Activated CD4-positive, alpha-beta T cell treated with anti-CD3 and anti-CD28 coated beads for 24 hours (primary cell): ENCODE results near the gene REEP6.

Source experiments
- DNase-seq, 2 donors: peaks; one replicate each; pipeline ENCODE4 v3.0.0-alpha.2; 2020; ENCODE audit warnings: low read depth in 2 of 2

The REEP6 gene

GRCh38 chr19:1491114-1491848 lies at the start of gene REEP6:
Gene REEP6 (plus strand): TSS chr19:1491181. CDS start chr19:1491270, 89 bp downstream.
- DNase-seq: no peak

GRCh38 chr19:1441677-1442438 lies 49.1 kb upstream of the REEP6 start:
- DNase-seq: no peak

GRCh38 chr19:1445185-1445931 lies 45.6 kb upstream of the REEP6 start:
- DNase-seq: peak; percentile 64 to 69

DNA sequence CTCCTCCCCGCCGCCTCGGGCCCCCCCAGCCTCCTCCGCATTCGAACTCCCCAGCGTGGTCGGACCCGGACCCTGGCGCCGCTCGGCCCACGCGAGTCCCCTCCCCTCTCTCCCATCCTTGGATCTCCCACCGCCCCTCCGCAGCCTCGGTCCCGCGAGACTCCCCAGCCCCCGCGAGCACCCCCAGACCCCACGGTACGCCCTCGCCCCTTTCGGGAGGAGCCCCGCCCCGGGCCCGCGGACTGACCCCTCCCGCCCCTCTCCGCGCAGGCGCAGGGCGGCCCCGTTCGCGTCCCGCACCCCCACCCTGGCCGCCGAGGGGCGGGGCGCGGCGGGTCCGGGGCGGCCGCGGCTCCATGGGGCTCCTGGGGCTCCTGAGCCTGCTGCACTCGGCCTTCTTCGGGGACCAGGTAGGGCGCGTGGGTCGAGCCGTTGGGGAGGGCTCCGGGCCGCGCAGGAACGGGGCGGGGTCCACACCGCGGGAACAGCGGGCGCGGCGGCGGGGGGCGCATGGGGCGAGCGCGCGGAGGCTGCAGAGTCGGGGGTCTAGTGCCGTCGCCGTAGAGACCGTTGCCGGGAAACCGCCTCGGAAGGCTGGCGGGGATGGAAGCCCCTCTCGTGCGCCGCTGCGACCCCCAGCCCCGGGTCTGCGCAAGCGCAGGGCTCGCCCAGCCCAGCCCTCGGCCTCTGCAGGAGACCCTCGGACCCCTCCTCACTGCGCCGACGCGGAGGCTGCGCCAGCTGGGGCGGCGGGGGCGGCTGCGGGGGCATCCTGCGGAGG lies 44.9 kb upstream of the REEP6 start:
- no peak for DNase-seq

GRCh38 chr19:1446713-1447481 lies 44.1 kb upstream of the REEP6 start:
- no peak for DNase-seq

DNA sequence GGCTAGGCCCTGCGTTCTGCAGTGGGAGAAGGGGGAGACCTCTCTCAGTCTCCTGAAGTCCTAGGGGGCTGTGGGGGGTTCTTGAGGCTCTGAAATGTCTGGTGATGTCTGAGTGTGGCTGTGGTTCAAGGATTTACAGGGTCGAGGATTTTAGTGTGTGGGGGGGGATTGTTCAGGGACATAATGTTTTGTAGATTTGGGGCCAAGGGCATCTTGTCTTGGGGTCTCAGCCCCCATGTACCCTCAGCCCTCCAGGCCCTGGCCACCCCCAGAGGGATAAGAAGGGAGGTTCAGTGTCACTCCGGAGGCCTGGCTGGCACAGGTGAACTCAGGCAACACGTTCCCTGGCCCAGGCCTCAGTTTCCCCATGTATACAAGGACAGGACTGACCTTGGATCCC lies 43.5 kb upstream of the REEP6 start:
- DNase-seq: no peak

DNA sequence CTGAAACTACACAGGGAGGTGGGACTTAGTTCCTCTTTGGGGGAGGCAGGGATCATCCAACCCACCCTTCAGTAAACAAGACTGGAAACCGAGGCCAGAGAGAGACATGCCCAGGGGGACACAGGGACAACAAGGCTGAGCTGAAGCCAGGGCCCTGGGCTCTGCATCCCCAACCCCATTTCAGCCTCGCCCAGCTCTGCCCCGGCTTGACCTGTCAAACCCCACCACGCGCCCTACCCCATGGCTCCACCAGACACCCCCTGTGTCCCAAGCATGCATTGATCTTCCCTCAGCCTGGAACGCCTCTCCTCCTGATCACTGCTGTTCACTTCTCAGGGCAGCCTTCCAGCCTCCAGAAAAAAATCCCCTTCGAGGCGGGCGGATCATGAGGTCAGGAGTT lies 43.0 kb upstream of the REEP6 start:
- no peak for DNase-seq

DNA sequence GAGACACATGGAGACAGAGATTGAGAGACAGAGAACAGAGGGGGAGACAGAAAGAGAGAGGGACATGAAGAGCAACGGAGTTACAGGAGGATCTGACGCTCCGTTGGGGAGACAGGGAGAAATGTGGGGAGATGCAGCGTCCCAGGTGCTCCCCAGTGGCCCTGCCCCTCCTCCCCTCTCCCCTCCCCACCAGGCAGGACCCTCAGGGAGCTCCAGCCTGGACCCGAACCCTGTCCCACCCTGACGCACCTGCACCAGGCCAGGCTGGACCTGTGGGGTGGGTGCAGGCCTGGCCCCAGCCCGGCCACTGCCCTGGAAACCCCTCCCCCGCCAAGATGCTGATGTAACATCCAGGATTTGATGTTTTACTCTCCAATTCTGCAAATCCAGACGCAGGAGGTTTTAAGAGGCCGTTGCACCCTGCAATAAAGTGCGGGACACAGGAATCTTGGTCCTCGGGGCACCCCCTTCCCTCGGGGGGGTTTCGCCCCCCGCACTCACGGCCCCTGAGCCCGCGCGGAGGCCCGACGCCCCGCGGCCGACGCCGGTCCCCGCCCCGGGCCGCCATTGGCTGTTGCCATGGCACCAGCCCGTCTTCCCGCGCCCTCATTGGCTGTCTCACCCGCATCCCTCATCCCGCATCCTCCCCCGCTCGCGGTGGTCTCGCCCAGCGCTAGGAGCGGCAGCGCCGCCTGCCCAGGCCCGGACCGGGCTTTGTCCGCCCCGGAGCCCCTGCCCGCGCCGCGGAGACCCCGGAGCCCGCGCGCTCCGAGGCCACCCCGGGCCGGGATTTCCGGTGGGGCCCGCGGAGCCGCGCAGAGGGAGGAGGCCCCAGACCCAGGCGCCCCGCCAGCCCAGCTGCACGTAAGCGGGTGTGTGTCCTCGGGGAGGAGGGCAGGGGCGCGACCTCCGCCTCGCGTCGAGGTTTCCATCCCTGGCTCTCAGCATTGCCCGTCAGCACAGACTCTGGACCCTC lies 41.2 kb upstream of the REEP6 start, which contains the start of gene APC2:
Gene APC2 (plus strand): TSS at position 655 of the 976 bp plus-strand sequence. CDS start 2,881 bp downstream, outside the sequence.
- DNase-seq: no peak

DNA sequence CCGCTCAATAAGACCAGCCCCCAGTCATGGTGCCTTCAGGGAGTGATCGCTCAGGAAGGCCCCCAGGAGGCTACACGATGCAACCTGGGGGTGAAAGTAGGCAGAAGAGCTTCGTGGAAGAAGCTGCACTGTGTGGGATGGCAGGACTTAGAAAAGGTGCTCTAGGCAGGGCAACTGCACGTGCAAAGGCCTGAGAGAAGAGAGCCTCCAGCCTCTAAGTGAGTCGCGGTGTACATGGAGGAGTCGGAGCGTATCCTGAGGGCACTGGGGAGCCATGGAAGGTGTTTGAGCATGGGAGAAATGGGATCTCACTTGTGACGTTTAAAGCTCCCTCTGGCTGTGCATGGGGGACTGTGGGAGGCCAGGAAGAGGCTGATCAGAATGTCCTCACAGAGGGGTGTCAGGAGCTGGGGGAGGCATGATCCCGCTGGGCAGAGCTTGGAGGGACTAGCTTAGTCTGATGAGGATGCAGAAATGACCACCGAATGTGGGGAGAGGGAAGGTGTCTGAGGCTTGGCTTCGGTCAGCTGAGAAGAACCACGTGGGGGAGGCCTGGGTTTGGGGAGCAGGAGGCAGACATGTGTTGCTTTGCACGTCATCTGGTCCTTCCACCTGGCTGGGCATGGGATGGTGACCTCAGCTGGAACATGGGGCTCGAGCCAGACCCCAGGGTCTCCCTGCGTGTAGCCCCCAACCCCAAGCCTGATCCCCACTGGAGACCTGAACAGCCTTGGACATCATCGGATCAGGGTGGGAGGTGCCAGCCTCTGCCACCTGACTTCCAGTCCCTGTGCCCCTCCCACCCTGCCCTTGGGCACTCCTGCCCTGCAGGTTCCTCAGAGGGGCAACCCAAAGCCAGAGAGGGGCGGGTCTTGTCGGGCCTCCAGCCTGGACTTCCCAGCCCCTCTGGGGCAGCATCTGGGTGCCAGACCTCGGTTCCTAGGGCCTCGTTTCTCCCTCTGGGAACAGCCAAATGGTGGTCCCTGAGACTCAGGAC lies 39.9 kb upstream of the REEP6 start:
- no peak for DNase-seq

DNA sequence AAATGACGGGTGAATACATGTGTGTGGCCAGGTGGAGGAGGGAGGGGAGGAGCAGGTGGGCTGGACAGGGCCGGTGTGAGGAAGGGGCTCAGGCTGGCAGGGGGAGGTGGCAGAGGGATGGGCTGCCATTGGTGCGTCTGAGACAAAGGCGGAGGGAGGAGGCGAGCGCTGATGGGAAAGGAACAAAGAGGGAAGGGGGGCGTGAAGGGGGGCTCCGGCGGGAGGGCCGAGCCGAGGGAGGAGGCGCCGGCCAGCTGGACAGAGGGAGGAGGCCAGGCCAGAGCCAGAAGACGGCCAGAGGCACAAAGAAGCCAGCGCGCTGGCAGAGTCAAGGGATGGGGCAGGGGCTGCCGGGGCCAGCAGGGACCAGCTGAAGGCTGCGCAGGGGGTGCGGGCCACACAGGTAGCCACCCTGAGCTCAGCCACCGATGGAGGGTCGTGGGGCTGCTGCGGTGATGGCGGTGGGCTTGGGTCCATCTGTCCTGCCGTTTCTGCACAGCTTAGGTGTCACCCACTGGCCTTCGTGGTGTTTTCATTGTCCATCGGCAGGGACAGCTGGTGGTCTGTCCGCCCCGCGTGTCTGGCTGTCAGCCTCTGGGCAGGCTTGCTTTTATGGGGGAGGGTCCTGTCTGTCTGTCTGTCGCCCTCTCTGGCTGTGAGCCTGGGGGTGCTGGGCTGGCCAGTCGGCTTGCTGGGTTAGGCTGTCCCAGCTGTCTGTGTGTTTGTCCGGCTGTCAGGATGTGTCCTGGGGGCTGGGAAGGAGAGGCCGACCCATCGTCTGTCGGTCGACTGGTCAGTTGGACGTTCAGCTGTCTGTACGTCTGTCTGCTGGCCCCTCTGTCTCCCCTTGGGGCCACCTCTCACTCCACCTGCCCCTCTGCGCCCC lies 38.8 kb upstream of the REEP6 start:
- no peak for DNase-seq

DNA sequence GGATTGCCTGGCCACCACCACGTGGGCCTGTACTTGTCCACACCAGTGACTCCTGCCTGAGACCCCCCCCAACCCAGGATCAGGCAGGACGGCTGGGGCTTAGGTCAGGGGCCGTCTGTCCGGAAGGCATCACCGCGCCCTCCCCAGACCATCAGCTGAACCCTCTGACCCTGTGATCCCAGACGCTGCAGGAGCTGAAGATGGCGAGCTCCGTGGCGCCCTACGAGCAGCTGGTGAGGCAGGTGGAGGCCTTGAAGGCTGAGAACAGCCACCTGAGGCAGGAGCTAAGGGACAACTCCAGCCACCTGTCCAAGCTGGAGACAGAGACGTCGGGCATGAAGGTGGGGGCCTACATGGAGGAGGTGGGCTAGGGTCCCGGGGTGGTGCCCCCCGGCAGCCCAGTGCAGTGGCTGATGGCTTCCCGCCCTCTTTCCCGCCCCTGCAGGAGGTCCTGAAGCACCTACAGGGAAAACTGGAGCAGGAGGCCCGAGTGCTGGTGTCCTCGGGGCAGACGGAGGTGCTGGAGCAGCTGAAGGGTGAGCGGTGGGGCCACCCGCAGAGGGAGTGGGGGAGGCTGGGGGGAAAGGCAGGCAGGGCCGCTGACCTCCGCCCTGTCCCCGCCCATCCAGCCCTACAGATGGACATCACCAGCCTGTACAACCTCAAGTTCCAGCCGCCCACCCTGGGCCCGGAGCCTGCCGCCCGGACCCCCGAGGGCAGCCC lies 38.0 kb upstream of the REEP6 start:
- DNase-seq: no peak

DNA sequence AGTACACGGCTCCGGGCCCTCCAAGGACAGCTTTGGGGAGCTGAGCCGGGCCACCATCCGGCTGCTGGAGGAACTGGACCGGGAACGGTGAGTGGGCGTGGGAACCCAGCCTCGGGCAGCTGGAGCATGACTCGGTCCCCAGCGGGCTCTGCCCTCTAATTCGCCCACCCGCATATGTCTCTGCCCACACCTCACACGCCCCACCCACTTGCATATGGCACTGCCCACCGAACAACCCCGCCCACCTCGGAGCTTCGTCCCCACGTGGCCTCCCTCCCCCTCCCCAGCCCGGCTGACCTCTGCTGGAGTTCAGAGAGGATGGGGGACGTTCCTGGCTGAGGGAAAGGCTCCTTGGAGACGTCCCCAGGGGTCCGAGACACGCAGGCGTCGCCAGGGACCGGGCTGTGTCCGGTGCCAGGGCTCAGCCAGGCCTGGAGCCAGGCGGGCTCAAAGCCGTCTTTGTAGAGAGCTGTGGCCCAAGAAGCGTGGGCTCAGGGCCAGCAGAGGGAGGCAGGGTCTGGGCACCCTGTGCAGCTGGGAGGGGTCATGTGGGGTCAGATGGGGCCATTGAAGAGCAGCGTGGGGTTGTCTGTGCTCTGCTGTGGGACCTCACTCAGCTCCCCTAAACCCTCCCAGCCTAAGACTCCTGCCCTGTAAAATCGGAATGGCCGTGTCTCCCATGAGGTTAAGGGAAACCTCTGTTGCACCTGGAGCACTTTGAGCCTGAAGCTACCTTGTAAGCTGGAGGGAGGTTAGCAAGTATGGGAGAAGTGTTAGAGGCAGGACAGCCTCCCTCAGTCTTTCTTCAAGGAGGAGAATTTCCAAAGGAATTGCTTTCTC lies 37.2 kb upstream of the REEP6 start:
- no peak for DNase-seq

- DNase-seq: no peak
Measured at GRCh38 chr19:1455002-1455335, 36.0 kb upstream of the REEP6 start.

GRCh38 chr19:1455336-1456120 lies 35.5 kb upstream of the REEP6 start:
- DNase-seq: no peak
